ENCODE measurements around the gene ABLIM1. TPM values are rescaled to one million over a fixed set of nuclear protein-coding genes. Genes with fewer than 3 reads are reported as not detected.

ABLIM1 gene
- total RNA-seq, 4 donors from 2014 or later: 185 to 345 (median 304) TPM

GRCh38 chr10:114507449-114507848 lies 150.6 kb downstream of the ABLIM1 start:
- TF ChIP-seq POLR2A (IDR thresholded peaks at IDR 0.05) (no peak), CTCF (IDR thresholded peaks at IDR 0.05) (no peak)
- no peak overlapping the region for H3K4me3 ChIP-seq
- peaks cover 0 to 33% (median 0%) of the 10 kb centered on the region in 3 donors for H3K36me3 ChIP-seq
- no peaks in the 10 kb centered on the region for H3K9me3 ChIP-seq
- WGBS, 2 donors: 9 to 40% methylated on average over 3 of the region's 4 CpGs
- peaks cover 25 to 80% (median 43%) of the 10 kb centered on the region in 3 donors for H3K4me1 ChIP-seq
- intact Hi-C loops (cut with DNase I): no loop called here
- H3K27ac ChIP-seq: peak overlapping the region; percentile 61 to 95 (median 90)
- DNase-seq: no peak
- no peaks in the 10 kb centered on the region for H3K27me3 ChIP-seq

- no peak for TF ChIP-seq CTCF (IDR thresholded peaks at IDR 0.05)
- no peak for TF ChIP-seq POLR2A (IDR thresholded peaks at IDR 0.05)
- H3K9me3 ChIP-seq: no peaks in the 10 kb centered on the region
Measured at GRCh38 chr10:114506871-114507385, 151.1 kb downstream of the ABLIM1 start.

GRCh38 chr10:114504769-114505579 lies 153.1 kb downstream of the ABLIM1 start:
- Histone ChIP-seq H3K9me3 (no peaks in the 10 kb centered on the region), H3K36me3 (peaks cover 0 to 11% (median 0%) of the 10 kb centered on the region in 3 donors), H3K27ac (peak overlapping the region; percentile 40 to 95 (median 88)), H3K4me3 (no peak overlapping the region), H3K4me1 (peaks cover 28 to 97% (median 57%) of the 10 kb centered on the region in 3 donors), H3K27me3 (no peaks in the 10 kb centered on the region)
- intact Hi-C loops (cut with DNase I): no loop called here
- 20 to 26% methylated on average over 3 of the region's 3 CpGs for WGBS, 2 donors
- no peak for TF ChIP-seq POLR2A (IDR thresholded peaks at IDR 0.05)
- DNase-seq: no peak

More at GRCh38 chr10:114506871-114507385, 151.1 kb downstream of the ABLIM1 start:
- Histone ChIP-seq H3K4me1 (peaks cover 25 to 81% (median 46%) of the 10 kb centered on the region in 3 donors), H3K4me3 (no peak overlapping the region), H3K27ac (peak overlapping the region; percentile 61 to 95 (median 90)), H3K27me3 (no peaks in the 10 kb centered on the region), H3K36me3 (peaks cover 0 to 28% (median 0%) of the 10 kb centered on the region in 3 donors)
- WGBS, 2 donors: 51 to 59% methylated on average over 3 of the region's 3 CpGs
- DNase-seq: no peak
- intact Hi-C loops (cut with DNase I): no loop called here

- WGBS, 2 donors: 90 to 100% methylated on average over 1 of the region's 1 CpG
- no peak for DNase-seq
- TF ChIP-seq CTCF (IDR thresholded peaks at IDR 0.05): no peak
- TF ChIP-seq POLR2A (IDR thresholded peaks at IDR 0.05): no peak
- H3K9me3 ChIP-seq: no peaks in the 10 kb centered on the region
- intact Hi-C loops (cut with DNase I): no loop called here
- no peaks in the 10 kb centered on the region for H3K27me3 ChIP-seq
- peak overlapping the region; percentile 10 to 95 (median 61) for H3K27ac ChIP-seq
- H3K36me3 ChIP-seq: peaks cover 0 to 5% (median 0%) of the 10 kb centered on the region in 3 donors
- peaks cover 20 to 95% (median 51%) of the 10 kb centered on the region in 3 donors for H3K4me1 ChIP-seq
- H3K4me3 ChIP-seq: no peak overlapping the region
Measured at GRCh38 chr10:114502074-114502473, 156.0 kb downstream of the ABLIM1 start.

- Histone ChIP-seq H3K36me3 (peaks cover 0 to 9% (median 0%) of the 10 kb centered on the region in 3 donors), H3K9me3 (no peaks in the 10 kb centered on the region), H3K4me1 (peaks cover 17 to 95% (median 48%) of the 10 kb centered on the region in 3 donors), H3K27ac (peak overlapping the region; percentile 10 to 95 (median 88)), H3K4me3 (no peak overlapping the region), H3K27me3 (no peaks in the 10 kb centered on the region)
- no peak for DNase-seq
- TF ChIP-seq CTCF (IDR thresholded peaks at IDR 0.05): peak in 3 of 6 experiments; percentile 16 to 39 (median 16)
- TF ChIP-seq POLR2A (IDR thresholded peaks at IDR 0.05): no peak
- intact Hi-C loops (cut with DNase I): no loop called here
- WGBS, 2 donors: 83 to 86% methylated on average over 1 of the region's 1 CpG
Measured at GRCh38 chr10:114501650-114502049, 156.4 kb downstream of the ABLIM1 start.
